Measurements from ENCODE around the gene MAPK6. TPM values are rescaled to one million over a fixed set of nuclear protein-coding genes. Genes with fewer than 3 reads are reported as not detected.

The MAPK6 gene
- total RNA-seq, 1 experiment from 2014 or later: 83.2 TPM

GRCh38 chr15:52014616-52015015 is 4.4 kb upstream of the MAPK6 start:
- Mint-ChIP-seq H3K36me3 (no peaks in the 10 kb centered on the region), H3K27me3 (ENCODE audit: low read depth) (peaks cover 9% of the 10 kb centered on the region), H3K4me1 (peaks cover 14% of the 10 kb centered on the region), H3K27ac (no peak overlapping the region), H3K9me3 (no peaks in the 10 kb centered on the region), H3K4me3 (no peak overlapping the region)
- ATAC-seq (no peak), DNase-seq (ENCODE audit: low spot score) (no peak)
- TF ChIP-seq ZBTB21 (CRISPR knock-in tag; IDR thresholded peaks at IDR 0.05; ENCODE audit: borderline replicate concordance): no peak
- TF ChIP-seq NR1H2 (CRISPR knock-in tag; IDR thresholded peaks at IDR 0.05): no peak
- TF ChIP-seq ZNF425 (CRISPR knock-in tag; conservative IDR thresholded peaks at IDR 0.05): no peak
- no peak for TF ChIP-seq ATF3 (CRISPR knock-in tag; conservative IDR thresholded peaks at IDR 0.05)
- TF ChIP-seq RORB (CRISPR knock-in tag; IDR thresholded peaks at IDR 0.05): no peak
- TF ChIP-seq PRRX2 (CRISPR knock-in tag; IDR thresholded peaks at IDR 0.05): no peak
- no peak for TF ChIP-seq CREB1 (CRISPR knock-in tag; IDR thresholded peaks at IDR 0.05)
- TF ChIP-seq, protein P1, sequence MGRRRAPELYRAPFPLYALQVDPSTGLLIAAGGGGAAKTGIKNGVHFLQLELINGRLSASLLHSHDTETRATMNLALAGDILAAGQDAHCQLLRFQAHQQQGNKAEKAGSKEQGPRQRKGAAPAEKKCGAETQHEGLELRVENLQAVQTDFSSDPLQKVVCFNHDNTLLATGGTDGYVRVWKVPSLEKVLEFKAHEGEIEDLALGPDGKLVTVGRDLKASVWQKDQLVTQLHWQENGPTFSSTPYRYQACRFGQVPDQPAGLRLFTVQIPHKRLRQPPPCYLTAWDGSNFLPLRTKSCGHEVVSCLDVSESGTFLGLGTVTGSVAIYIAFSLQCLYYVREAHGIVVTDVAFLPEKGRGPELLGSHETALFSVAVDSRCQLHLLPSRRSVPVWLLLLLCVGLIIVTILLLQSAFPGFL (CRISPR knock-in tag; IDR thresholded peaks at IDR 0.05; ENCODE audit: borderline replicate concordance): no peak
- TF ChIP-seq ZNF121 (CRISPR knock-in tag; IDR thresholded peaks at IDR 0.05): no peak
- TF ChIP-seq ZNF263 (CRISPR knock-in tag; IDR thresholded peaks at IDR 0.05; ENCODE audit: low read depth): no peak
- no peak for TF ChIP-seq TEAD4 (CRISPR knock-in tag; IDR thresholded peaks at IDR 0.05)
- TF ChIP-seq SP1 (CRISPR knock-in tag; conservative IDR thresholded peaks at IDR 0.05): no peak
- TF ChIP-seq ZMAT4 (CRISPR knock-in tag; IDR thresholded peaks at IDR 0.05): no peak
- TF ChIP-seq, protein P2, sequence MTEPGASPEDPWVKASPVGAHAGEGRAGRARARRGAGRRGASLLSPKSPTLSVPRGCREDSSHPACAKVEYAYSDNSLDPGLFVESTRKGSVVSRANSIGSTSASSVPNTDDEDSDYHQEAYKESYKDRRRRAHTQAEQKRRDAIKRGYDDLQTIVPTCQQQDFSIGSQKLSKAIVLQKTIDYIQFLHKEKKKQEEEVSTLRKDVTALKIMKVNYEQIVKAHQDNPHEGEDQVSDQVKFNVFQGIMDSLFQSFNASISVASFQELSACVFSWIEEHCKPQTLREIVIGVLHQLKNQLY (CRISPR knock-in tag; IDR thresholded peaks at IDR 0.05): no peak
- no peak for TF ChIP-seq ZNF423 (CRISPR knock-in tag; IDR thresholded peaks at IDR 0.05)
- TF ChIP-seq, protein P3, sequence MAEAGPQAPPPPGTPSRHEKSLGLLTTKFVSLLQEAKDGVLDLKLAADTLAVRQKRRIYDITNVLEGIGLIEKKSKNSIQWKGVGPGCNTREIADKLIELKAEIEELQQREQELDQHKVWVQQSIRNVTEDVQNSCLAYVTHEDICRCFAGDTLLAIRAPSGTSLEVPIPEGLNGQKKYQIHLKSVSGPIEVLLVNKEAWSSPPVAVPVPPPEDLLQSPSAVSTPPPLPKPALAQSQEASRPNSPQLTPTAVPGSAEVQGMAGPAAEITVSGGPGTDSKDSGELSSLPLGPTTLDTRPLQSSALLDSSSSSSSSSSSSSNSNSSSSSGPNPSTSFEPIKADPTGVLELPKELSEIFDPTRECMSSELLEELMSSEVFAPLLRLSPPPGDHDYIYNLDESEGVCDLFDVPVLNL (CRISPR knock-in tag; IDR thresholded peaks at IDR 0.05; ENCODE audit: borderline replicate concordance, low read depth): no peak
- TF ChIP-seq E2F1 (CRISPR knock-in tag; IDR thresholded peaks at IDR 0.05): no peak
- no peak for TF ChIP-seq TEAD1 (CRISPR knock-in tag; IDR thresholded peaks at IDR 0.05)
- TF ChIP-seq, protein P4, sequence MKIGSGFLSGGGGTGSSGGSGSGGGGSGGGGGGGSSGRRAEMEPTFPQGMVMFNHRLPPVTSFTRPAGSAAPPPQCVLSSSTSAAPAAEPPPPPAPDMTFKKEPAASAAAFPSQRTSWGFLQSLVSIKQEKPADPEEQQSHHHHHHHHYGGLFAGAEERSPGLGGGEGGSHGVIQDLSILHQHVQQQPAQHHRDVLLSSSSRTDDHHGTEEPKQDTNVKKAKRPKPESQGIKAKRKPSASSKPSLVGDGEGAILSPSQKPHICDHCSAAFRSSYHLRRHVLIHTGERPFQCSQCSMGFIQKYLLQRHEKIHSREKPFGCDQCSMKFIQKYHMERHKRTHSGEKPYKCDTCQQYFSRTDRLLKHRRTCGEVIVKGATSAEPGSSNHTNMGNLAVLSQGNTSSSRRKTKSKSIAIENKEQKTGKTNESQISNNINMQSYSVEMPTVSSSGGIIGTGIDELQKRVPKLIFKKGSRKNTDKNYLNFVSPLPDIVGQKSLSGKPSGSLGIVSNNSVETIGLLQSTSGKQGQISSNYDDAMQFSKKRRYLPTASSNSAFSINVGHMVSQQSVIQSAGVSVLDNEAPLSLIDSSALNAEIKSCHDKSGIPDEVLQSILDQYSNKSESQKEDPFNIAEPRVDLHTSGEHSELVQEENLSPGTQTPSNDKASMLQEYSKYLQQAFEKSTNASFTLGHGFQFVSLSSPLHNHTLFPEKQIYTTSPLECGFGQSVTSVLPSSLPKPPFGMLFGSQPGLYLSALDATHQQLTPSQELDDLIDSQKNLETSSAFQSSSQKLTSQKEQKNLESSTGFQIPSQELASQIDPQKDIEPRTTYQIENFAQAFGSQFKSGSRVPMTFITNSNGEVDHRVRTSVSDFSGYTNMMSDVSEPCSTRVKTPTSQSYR (CRISPR knock-in tag; IDR thresholded peaks at IDR 0.05): no peak
- no peak for TF ChIP-seq NFYB (CRISPR knock-in tag; conservative IDR thresholded peaks at IDR 0.05; ENCODE audit: low read depth)
- CTCF ChIA-PET: interaction anchor here (1.2 kb wide), 1 partner anchor 64 kb away, joined by 3 read pairs; no protein-coding TSS in a partner anchor
- POLR2A ChIA-PET: no interaction called here

Data from WTC11 (cell line).